Uterus (tissue), 4 donors: Measurements from ENCODE around the gene SCT. TPM values are rescaled to one million over a fixed set of nuclear protein-coding genes. Genes with fewer than 3 reads are reported as not detected.

Experiments
- DNase-seq, 2 donors: peaks; one replicate each; pipeline ENCODE4 v3.0.0-alpha.2; 2019 to 2020
- H3K27ac ChIP-seq, 2 donors: fragments of 200-600 bp; sonication (generic); 1 replicate in 1 of 2; 2 replicates in 1 of 2; pipeline ENCODE4 v1.5.1; 2016 to 2018
- H3K27me3 ChIP-seq, 2 donors: fragments of 200-600 bp; sonication (generic); one replicate each; pipeline ENCODE4 v1.5.1; 2018 to 2019; ENCODE audit warnings: control low read depth in 1 of 2
- H3K36me3 ChIP-seq, 2 donors: fragments of 200-600 bp; sonication (generic); one replicate each; pipeline ENCODE4 v1.5.1; 2019; ENCODE audit warnings: control low read depth in 1 of 2
- H3K4me1 ChIP-seq, 2 donors: fragments of 200-600 bp; sonication (generic); one replicate each; pipeline ENCODE4 v1.5.1; 2018 to 2019; ENCODE audit warnings: control low read depth in 1 of 2
- H3K4me3 ChIP-seq, 2 donors: fragments of 200-600 bp; sonication (generic); 1 replicate in 1 of 2; 2 replicates in 1 of 2; pipeline ENCODE4 v1.5.1; 2018 to 2019; ENCODE audit warnings: mild to moderate bottlenecking in 1 of 2
- H3K9me3 ChIP-seq, 2 donors: fragments of 200-600 bp; sonication (generic); one replicate each; pipeline ENCODE4 v1.5.1; 2019; ENCODE audit warnings: control low read depth in 1 of 2
- CTCF ChIP-seq, 4 experiments: fragments of 200-600 bp in 2 of 4; fragments of 450-650 bp in 2 of 4; sonication (generic) in 2 of 4; IDR thresholded peaks; one replicate each; pipeline ENCODE4 v1.5.1; 2016 to 2019; ENCODE audit warnings: antibody characterized with exemption in 4 of 4, mild to moderate bottlenecking in 2 of 4, moderate library complexity in 1 of 4
- POLR2A ChIP-seq, 2 donors: fragments of 450-650 bp; IDR thresholded peaks; one replicate each; pipeline ENCODE4 v1.6.1; 2016; ENCODE audit warnings: antibody characterized with exemption in 2 of 2, mild to moderate bottlenecking in 1 of 2, moderate library complexity in 1 of 2
- intact Hi-C: fragments of 100-400 bp; cut with DNase I; formaldehyde crosslinking; loops from one replicate; pipeline ENCODE4 v1.15.1; 2023; ENCODE audit warnings: low total_unique reads
- total RNA-seq, 4 donors: library from RNA; depleted of rRNA in 3 of 4; stranded (reverse); fragments of >200 nt in 3 of 4; gene quantifications; one replicate each; pipeline versions ENCODE4 v1.1.0 to v1.2.4, GENCODE V29; 2014 to 2023
- donor health status: DM: yes; HTN: yes; CAD: no.

Gene SCT
- total RNA-seq, result not detected

- H3K4me3 ChIP-seq, result no peak within 1 kb of the TSS
- DNase-seq, result no peak
Observed at GRCh38 chr11:626475-627307, at the start of gene SCT. Gene SCT, minus strand, starts transcription at chr11:627181. Its CDS starts 38 bp downstream, at chr11:627143.

GRCh38 chr11:674406-674805 lies 47.4 kb upstream of the SCT start:
- H3K9me3 ChIP-seq, result no peaks in the 10 kb centered on the region
- H3K36me3 ChIP-seq, result no peaks in the 10 kb centered on the region
- no peak overlapping the region for H3K4me3 ChIP-seq
- H3K27ac ChIP-seq, result no peak overlapping the region
- H3K27me3 ChIP-seq, result no peaks in the 10 kb centered on the region
- no peaks in the 10 kb centered on the region for H3K4me1 ChIP-seq
- no peak for DNase-seq
- TF ChIP-seq CTCF (IDR thresholded peaks at IDR 0.05), result no peak
- no peak for TF ChIP-seq POLR2A (IDR thresholded peaks at IDR 0.05)
- intact Hi-C loops, result no loop called here

More at GRCh38 chr11:626475-627307, at the start of gene SCT:
- Histone ChIP-seq H3K9me3 (no peaks in the 10 kb centered on the region), H3K27me3 (no peaks in the 10 kb centered on the region), H3K4me1 (no peaks in the 10 kb centered on the region), H3K36me3 (no peaks in the 10 kb centered on the region), H3K27ac (no peak within 1 kb of the TSS)
- TF ChIP-seq POLR2A (IDR thresholded peaks at IDR 0.05) (no peak), CTCF (IDR thresholded peaks at IDR 0.05) (no peak)
- intact Hi-C loops, result no loop called here

GRCh38 chr11:673866-674265 lies 46.9 kb upstream of the SCT start:
- DNase-seq, result no peak
- no peak for TF ChIP-seq POLR2A (IDR thresholded peaks at IDR 0.05)
- no peak for TF ChIP-seq CTCF (IDR thresholded peaks at IDR 0.05)

GRCh38 chr11:665704-666281 lies 38.8 kb upstream of the SCT start:
- TF ChIP-seq CTCF (IDR thresholded peaks at IDR 0.05) (no peak), POLR2A (IDR thresholded peaks at IDR 0.05) (no peak)
- Histone ChIP-seq H3K27ac (peak overlapping the region; percentile 18 to 20), H3K4me1 (no peaks in the 10 kb centered on the region), H3K36me3 (no peaks in the 10 kb centered on the region), H3K9me3 (no peaks in the 10 kb centered on the region), H3K4me3 (no peak overlapping the region), H3K27me3 (no peaks in the 10 kb centered on the region)
- intact Hi-C loops, result no loop called here
- DNase-seq, result peak in 1 of 2 donors; percentile 58

More at GRCh38 chr11:673866-674265, 46.9 kb upstream of the SCT start:
- no peaks in the 10 kb centered on the region for H3K9me3 ChIP-seq
- no peaks in the 10 kb centered on the region for H3K36me3 ChIP-seq
- H3K4me1 ChIP-seq, result no peaks in the 10 kb centered on the region
- no peak overlapping the region for H3K4me3 ChIP-seq
- no peaks in the 10 kb centered on the region for H3K27me3 ChIP-seq
- H3K27ac ChIP-seq, result no peak overlapping the region
- intact Hi-C loops, result no loop called here

- intact Hi-C loops, result no loop called here
- peak overlapping the region; percentile 18 to 20 for H3K27ac ChIP-seq
Observed at GRCh38 chr11:665062-665703, 38.2 kb upstream of the SCT start.

More at GRCh38 chr11:665062-665703, 38.2 kb upstream of the SCT start:
- Histone ChIP-seq H3K4me3 (no peak overlapping the region), H3K36me3 (no peaks in the 10 kb centered on the region), H3K4me1 (no peaks in the 10 kb centered on the region), H3K27me3 (no peaks in the 10 kb centered on the region), H3K9me3 (no peaks in the 10 kb centered on the region)
- DNase-seq, result no peak
- TF ChIP-seq CTCF (IDR thresholded peaks at IDR 0.05), result no peak
- no peak for TF ChIP-seq POLR2A (IDR thresholded peaks at IDR 0.05)
